Measurements from ENCODE around the gene HOXC4.
"Not testable (repeated sequence)": the region's sequence is repeated elsewhere in the genome, so short reads cannot be mapped to it uniquely, and the experiment has no call there.

Gene HOXC4

DNA sequence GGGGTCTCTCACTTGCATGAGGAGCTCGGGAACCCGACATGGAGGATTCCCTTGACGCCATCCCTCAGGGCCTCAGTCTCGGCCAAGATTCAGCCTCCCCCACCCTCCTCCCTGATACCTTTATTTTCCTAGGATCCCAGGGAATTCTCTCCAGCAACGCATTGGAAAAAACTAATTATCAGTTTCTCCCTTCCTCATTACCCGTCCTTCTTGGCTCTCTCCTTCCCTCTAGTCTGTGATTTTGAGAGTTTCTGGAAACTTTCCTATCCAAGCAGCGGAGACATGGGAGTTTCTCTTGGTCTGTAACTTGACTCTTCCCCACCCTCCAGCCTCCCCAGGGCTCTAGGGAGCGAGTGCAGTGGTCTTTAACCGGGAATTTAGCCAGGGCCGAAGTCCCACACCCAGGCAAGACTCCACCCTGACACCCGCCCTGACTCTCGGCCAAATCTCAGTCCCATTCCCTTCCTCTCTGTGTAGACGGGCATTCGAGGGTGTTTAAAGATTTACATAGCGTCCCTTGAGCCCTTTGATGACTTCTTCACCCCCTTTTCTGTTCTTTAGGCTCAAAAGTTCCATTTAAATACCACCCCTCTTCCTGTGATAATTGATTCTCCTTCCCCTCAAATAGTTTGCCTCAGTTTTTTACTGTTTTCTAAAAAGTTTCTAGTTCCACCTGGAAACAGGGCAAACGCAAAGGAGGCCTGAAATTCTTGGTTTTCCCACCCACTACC, 14.1 kb upstream of the HOXC4 start:
- Histone ChIP-seq H3K4me3 (ENCODE audit: low read length) (peak overlapping the region; percentile 69), H3K9ac (ENCODE audit: low read length) (peak overlapping the region; percentile 66), H3K27me3 (replicated peaks; ENCODE audit: control insufficient read depth, insufficient read depth, low read length) (no peaks in the 10 kb centered on the region), H3K9me3 (ENCODE audit: control insufficient read depth, low read length) (no peaks in the 10 kb centered on the region), H3K4me1 (ENCODE audit: control insufficient read depth, insufficient read depth, low read length) (peaks cover 66% of the 10 kb centered on the region), H3K36me3 (ENCODE audit: control insufficient read depth, insufficient read depth, low read length, severe bottlenecking) (no peaks in the 10 kb centered on the region)
- DNase-seq (ENCODE audit: low read depth): no peak

DNA sequence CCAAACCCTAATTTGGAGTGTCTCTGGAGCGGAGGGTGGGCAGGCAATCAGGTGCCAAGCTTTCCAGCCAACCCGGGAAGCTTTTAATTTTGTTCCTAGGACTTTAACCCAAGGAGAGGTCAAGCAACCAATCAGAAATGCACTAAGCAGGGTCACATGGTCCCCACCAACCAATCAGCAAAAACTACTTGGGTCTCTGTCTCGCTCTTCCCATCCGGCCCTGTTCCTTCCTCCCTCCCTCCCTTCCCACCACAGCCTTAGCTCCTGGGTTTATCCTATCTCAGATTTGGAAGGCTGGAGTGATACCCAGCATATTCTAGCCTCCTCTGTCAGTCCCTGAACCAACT, 13.5 kb upstream of the HOXC4 start:
- Histone ChIP-seq H3K36me3 (ENCODE audit: control insufficient read depth, insufficient read depth, low read length, severe bottlenecking) (no peaks in the 10 kb centered on the region), H3K4me1 (ENCODE audit: control insufficient read depth, insufficient read depth, low read length) (peaks cover 60% of the 10 kb centered on the region), H3K9me3 (ENCODE audit: control insufficient read depth, low read length) (no peaks in the 10 kb centered on the region), H3K4me3 (ENCODE audit: low read length) (peak overlapping the region; percentile 69), H3K27me3 (replicated peaks; ENCODE audit: control insufficient read depth, insufficient read depth, low read length) (no peaks in the 10 kb centered on the region), H3K9ac (ENCODE audit: low read length) (peak overlapping the region; percentile 66)
- no peak for DNase-seq (ENCODE audit: low read depth)

DNA sequence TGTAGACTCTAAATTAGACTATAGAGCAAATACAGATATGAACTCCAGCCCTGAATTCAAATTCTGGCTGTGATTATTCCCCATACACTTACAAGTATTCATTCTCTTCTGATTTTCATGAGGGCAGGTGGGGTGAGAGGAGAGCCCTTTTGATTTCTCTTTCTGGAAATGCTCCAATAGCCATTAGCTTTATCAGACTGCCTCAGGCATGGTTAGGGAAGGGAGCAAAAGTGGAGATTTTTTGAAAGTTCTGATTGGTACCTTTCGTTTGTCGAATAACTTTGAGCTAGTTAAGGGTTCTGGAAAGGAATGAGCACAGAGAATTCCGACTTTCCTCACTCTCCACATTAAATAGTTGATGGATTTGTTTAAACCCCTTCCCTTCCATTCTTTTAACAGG, 13.0 kb upstream of the HOXC4 start:
- DNase-seq (ENCODE audit: low read depth): no peak
- peak overlapping the region; percentile 69 for H3K4me3 ChIP-seq (ENCODE audit: low read length)
- H3K4me1 ChIP-seq (ENCODE audit: control insufficient read depth, insufficient read depth, low read length): peaks cover 55% of the 10 kb centered on the region
- no peaks in the 10 kb centered on the region for H3K36me3 ChIP-seq (ENCODE audit: control insufficient read depth, insufficient read depth, low read length, severe bottlenecking)
- H3K9ac ChIP-seq (ENCODE audit: low read length): no peak overlapping the region
- no peaks in the 10 kb centered on the region for H3K27me3 ChIP-seq (replicated peaks; ENCODE audit: control insufficient read depth, insufficient read depth, low read length)
- no peaks in the 10 kb centered on the region for H3K9me3 ChIP-seq (ENCODE audit: control insufficient read depth, low read length)

DNA sequence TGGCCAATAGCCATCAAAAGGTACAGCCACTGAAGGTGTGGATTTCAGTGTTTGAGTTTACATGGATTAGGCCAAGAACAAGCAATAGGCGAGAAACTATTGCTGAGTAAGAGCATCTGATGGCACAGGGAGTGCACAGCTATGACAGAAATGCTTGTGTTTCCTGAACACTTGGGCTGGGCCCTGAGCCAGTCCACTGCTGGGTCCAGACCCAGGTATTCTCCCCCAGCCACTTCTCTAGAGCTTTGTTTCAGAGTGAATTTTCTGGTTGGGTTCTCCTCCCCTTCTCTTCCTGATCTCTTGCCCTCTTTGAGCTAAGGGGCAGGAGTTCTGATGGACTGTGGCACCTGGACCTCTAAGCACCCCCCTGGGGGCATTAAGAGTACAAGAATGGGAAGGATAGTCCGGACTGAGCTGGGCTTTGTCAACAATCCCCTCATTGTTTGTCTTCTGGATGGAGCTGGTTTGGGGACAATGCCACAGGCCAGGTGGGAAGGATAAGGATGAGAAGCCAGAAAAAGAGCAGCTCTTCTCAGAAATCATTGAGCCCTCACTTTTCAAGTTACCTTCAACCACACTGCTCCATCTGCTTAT, 12.4 kb upstream of the HOXC4 start:
- no peak overlapping the region for H3K4me3 ChIP-seq (ENCODE audit: low read length)
- no peaks in the 10 kb centered on the region for H3K27me3 ChIP-seq (replicated peaks; ENCODE audit: control insufficient read depth, insufficient read depth, low read length)
- H3K4me1 ChIP-seq (ENCODE audit: control insufficient read depth, insufficient read depth, low read length): peaks cover 52% of the 10 kb centered on the region
- no peaks in the 10 kb centered on the region for H3K36me3 ChIP-seq (ENCODE audit: control insufficient read depth, insufficient read depth, low read length, severe bottlenecking)
- DNase-seq (ENCODE audit: low read depth): no peak
- no peaks in the 10 kb centered on the region for H3K9me3 ChIP-seq (ENCODE audit: control insufficient read depth, low read length)
- H3K9ac ChIP-seq (ENCODE audit: low read length): no peak overlapping the region

DNA sequence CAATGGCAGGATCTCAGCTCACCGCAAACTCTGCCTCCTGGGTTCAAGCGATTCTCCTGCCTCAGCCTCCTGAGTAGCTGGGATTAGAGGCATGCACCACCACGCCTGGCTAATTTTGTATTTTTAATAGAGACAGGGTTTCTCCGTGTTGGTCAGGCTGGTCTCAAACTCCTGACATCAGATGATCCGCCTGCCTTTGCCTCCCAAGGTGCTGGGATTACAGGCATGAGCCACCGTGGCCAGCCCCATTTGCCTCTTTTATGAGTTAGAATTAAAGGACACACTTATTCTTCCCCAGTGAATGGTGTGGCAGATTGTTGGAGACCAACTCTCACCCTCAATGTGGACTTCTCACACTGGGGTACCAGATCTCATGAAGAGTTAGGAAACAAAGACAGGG, 11.6 kb upstream of the HOXC4 start:
- peaks cover 43% of the 10 kb centered on the region for H3K4me1 ChIP-seq (ENCODE audit: control insufficient read depth, insufficient read depth, low read length)
- H3K27me3 ChIP-seq (replicated peaks; ENCODE audit: control insufficient read depth, insufficient read depth, low read length); DNase-seq (ENCODE audit: low read depth); H3K9ac ChIP-seq (ENCODE audit: low read length); H3K36me3 ChIP-seq (ENCODE audit: control insufficient read depth, insufficient read depth, low read length, severe bottlenecking); H3K9me3 ChIP-seq (ENCODE audit: control insufficient read depth, low read length); H3K4me3 ChIP-seq (ENCODE audit: low read length): not testable (repeated sequence)

DNA sequence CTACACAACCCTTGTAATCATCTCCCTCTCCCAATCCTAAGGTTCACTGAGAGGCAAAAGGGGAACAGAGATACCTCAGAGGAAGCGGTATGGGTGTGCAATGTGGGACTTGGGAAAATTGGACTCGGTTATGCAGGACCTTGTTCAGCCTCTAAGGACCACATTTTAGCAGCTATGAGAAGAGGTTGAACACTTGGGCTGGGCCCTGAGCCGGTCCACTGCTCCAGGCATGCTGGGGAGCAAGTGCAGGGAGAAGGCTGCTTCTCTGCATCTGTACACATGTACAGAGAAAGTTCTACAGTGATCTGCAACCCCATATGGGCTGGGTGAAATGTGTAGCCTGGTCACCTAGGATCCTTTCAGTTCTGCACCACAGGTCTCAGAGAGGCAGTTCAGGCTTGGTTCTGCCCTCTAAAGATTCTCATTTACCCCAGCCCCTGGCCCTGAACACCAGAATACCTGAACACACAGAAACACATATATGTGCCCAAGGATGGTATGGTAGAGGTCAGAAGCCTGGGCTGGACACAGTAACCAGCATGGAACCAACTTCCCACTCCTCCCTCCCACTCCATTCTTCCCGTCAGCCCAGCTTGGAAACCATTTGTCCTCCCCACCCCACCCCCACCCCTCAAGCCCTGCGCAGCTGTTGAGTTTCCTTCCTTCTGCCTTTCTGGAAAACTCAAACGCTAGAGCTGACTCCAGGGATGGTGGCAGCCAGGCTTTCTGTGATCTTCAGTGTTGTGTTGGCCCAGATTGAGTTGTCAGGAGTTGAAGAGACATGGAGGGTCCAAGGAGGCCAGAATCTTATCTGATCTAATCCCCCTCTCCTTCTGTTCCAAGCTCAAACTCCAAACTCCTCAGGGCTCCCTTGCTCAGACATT, 10.4 kb upstream of the HOXC4 start:
- H3K27me3 ChIP-seq (replicated peaks; ENCODE audit: control insufficient read depth, insufficient read depth, low read length): no peaks in the 10 kb centered on the region
- H3K36me3 ChIP-seq (ENCODE audit: control insufficient read depth, insufficient read depth, low read length, severe bottlenecking): no peaks in the 10 kb centered on the region
- H3K9ac ChIP-seq (ENCODE audit: low read length): no peak overlapping the region
- no peak for DNase-seq (ENCODE audit: low read depth)
- peaks cover 31% of the 10 kb centered on the region for H3K4me1 ChIP-seq (ENCODE audit: control insufficient read depth, insufficient read depth, low read length)
- H3K4me3 ChIP-seq (ENCODE audit: low read length): no peak overlapping the region
- no peaks in the 10 kb centered on the region for H3K9me3 ChIP-seq (ENCODE audit: control insufficient read depth, low read length)

DNA sequence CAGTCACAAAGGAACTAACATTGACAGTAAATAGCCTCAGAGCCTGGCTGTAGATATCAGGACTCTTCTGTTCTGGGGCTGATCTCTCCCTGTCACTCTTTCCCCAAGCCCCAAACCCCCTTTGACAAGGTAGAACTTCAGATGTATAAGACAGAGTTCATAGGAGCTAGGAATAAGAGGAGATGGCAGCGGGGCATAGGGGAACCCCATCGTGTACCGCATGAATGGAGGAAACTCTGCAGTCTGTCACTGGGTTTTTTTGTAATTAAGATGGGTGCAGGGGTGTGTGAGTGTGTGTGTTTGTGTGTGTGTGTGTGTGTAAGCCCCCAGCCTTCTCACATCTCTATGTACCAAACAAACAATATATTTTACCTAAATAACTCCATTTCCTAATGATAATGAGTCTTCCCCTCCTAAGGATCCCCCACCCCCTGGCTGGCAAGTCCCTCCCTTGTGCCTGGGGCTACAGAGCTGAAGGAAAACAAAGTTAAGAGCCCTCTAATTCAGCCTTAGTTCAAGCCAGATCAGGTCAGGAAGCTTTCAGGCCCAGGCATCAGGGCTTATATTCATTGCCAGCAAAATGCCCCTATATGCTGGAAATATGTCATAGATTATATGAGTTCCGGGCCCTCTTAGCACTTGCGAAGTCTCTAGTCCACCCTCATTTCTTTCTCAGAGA, 9.1 kb upstream of the HOXC4 start:
- Histone ChIP-seq H3K4me1 (ENCODE audit: control insufficient read depth, insufficient read depth, low read length) (peaks cover 21% of the 10 kb centered on the region), H3K4me3 (ENCODE audit: low read length) (no peak overlapping the region), H3K27me3 (replicated peaks; ENCODE audit: control insufficient read depth, insufficient read depth, low read length) (no peaks in the 10 kb centered on the region), H3K36me3 (ENCODE audit: control insufficient read depth, insufficient read depth, low read length, severe bottlenecking) (no peaks in the 10 kb centered on the region), H3K9me3 (ENCODE audit: control insufficient read depth, low read length) (no peaks in the 10 kb centered on the region), H3K9ac (ENCODE audit: low read length) (no peak overlapping the region)
- DNase-seq (ENCODE audit: low read depth): no peak

DNA sequence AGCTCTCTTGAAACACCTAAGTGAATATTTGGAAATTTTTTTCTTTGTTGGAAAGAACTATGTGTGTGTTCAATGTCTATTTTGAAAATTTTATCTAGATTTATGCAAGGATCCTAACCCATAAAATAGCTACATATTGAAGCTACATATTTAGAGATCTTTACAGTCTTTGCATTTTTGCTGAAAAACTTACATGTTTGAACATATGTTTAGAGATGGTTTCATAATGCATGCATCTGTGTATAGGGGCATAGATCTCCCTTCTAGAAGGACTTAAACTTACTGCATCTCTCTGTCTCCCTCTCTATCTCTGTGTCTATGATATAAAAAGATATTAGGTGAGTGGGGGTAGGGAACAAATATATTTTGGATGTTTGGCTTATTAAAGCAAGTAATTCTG, 8.2 kb upstream of the HOXC4 start:
- H3K4me1 ChIP-seq (ENCODE audit: control insufficient read depth, insufficient read depth, low read length): peaks cover 21% of the 10 kb centered on the region
- no peaks in the 10 kb centered on the region for H3K27me3 ChIP-seq (replicated peaks; ENCODE audit: control insufficient read depth, insufficient read depth, low read length)
- no peaks in the 10 kb centered on the region for H3K36me3 ChIP-seq (ENCODE audit: control insufficient read depth, insufficient read depth, low read length, severe bottlenecking)
- no peak overlapping the region for H3K9ac ChIP-seq (ENCODE audit: low read length)
- no peak for DNase-seq (ENCODE audit: low read depth)
- no peak overlapping the region for H3K4me3 ChIP-seq (ENCODE audit: low read length)
- H3K9me3 ChIP-seq (ENCODE audit: control insufficient read depth, low read length): no peaks in the 10 kb centered on the region

DNA sequence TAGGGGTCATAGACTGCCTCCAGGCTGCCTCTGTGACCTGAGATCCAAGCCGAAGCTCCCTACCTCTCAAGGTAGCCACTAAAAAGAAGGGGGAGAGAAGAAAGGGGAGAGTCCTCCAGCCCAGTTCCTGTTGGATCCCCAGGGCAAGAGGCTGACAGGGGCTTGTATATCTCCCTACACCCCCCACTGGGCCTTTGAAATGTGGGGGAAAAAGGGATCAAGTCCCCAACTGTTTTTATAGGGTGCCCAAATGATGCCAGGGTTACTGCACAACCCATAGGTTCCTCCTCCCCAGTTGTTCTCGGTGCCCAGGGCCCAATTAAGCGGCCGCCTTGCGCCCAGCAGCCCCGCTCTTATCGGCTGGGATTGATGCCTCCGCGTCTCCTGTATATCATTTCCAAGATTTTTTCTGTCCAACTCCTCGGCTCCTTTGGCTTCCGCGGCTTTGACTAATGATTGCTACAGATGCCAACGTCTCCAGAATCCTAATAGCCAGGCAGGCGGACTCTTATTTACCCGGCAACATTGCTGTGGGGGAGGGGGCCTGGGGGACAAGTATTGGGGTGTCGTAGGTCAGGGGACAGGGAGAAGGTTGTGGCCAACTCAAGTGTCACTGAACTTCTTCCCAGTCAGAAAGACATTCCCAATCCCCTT, 7.6 kb upstream of the HOXC4 start:
- no peak overlapping the region for H3K9ac ChIP-seq (ENCODE audit: low read length)
- H3K9me3 ChIP-seq (ENCODE audit: control insufficient read depth, low read length): no peaks in the 10 kb centered on the region
- H3K27me3 ChIP-seq (replicated peaks; ENCODE audit: control insufficient read depth, insufficient read depth, low read length): no peaks in the 10 kb centered on the region
- no peaks in the 10 kb centered on the region for H3K36me3 ChIP-seq (ENCODE audit: control insufficient read depth, insufficient read depth, low read length, severe bottlenecking)
- H3K4me1 ChIP-seq (ENCODE audit: control insufficient read depth, insufficient read depth, low read length): peaks cover 23% of the 10 kb centered on the region
- no peak overlapping the region for H3K4me3 ChIP-seq (ENCODE audit: low read length)
- no peak for DNase-seq (ENCODE audit: low read depth)

DNA sequence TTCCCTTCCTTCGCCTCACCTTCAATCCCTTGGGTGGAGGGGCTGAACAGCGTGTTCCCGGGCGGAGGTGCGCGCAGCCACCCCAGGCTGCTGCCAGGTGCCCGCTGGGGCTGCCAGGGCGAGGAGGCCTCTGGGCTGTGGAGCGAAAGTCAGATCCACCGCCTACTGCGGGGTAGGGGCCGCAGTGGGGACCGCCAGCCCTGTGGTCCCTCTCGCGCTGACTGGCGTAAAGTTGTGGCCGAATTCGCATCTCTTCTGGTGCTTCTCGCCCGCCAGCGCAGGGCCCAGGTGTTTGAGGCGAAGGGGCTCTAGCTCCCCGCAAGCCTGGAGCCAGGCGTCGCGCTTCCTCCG, 6.9 kb upstream of the HOXC4 start:
- no peaks in the 10 kb centered on the region for H3K9me3 ChIP-seq (ENCODE audit: control insufficient read depth, low read length)
- H3K4me3 ChIP-seq (ENCODE audit: low read length): no peak overlapping the region
- H3K4me1 ChIP-seq (ENCODE audit: control insufficient read depth, insufficient read depth, low read length): peaks cover 31% of the 10 kb centered on the region
- DNase-seq (ENCODE audit: low read depth): no peak
- H3K27me3 ChIP-seq (replicated peaks; ENCODE audit: control insufficient read depth, insufficient read depth, low read length): no peaks in the 10 kb centered on the region
- H3K9ac ChIP-seq (ENCODE audit: low read length): no peak overlapping the region
- H3K36me3 ChIP-seq (ENCODE audit: control insufficient read depth, insufficient read depth, low read length, severe bottlenecking): no peaks in the 10 kb centered on the region
